Lung (tissue), 12 donors: ENCODE data around the gene SYNGAP1. TPM values are rescaled to one million over a fixed set of nuclear protein-coding genes. Genes with fewer than 3 reads are reported as not detected.

Experiments
- ATAC-seq: fragments of 200-7000 bp; cut with Tn5 transposase; one replicate; pipeline ENCODE4 v1.9.1; 2020; ENCODE audit warnings: moderate number of reproducible peaks; ENCODE audit not compliant: insufficient read depth, low FRiP score
- DNase-seq, 3 donors: peaks; one replicate each; pipeline ENCODE4 v3.0.0-alpha.2; 2013 to 2017
- H3K27ac ChIP-seq, 2 donors: one replicate each; pipeline ENCODE4 v1.5.1; 2013; ENCODE audit warnings: mild to moderate bottlenecking in 2 of 2, moderate library complexity in 2 of 2, control low read depth in 1 of 2, inconsistent platforms in 1 of 2, low read depth in 1 of 2, low read length in 1 of 2
- H3K27me3 ChIP-seq, 3 donors: one replicate each; pipeline ENCODE4 v1.5.1; 2013; ENCODE audit warnings: low read length in 2 of 3; ENCODE audit not compliant: control insufficient read depth in 3 of 3, insufficient read depth in 3 of 3
- H3K36me3 ChIP-seq, 4 donors: one replicate each; pipeline ENCODE4 v1.5.1; 2013; ENCODE audit warnings: low read length in 4 of 4, mild to moderate bottlenecking in 1 of 4, moderate library complexity in 1 of 4; ENCODE audit not compliant: control insufficient read depth in 4 of 4, insufficient read depth in 4 of 4
- H3K4me1 ChIP-seq, 5 donors: one replicate each; pipeline ENCODE4 v1.5.1; 2013; ENCODE audit warnings: low read length in 5 of 5, mild to moderate bottlenecking in 2 of 5, moderate library complexity in 1 of 5; ENCODE audit not compliant: control insufficient read depth in 5 of 5, insufficient read depth in 5 of 5
- H3K4me3 ChIP-seq: one replicate; pipeline ENCODE4 v1.5.1; 2013; ENCODE audit warnings: mild to moderate bottlenecking, control low read depth, moderate library complexity
- H3K9ac ChIP-seq, 2 donors: one replicate each; pipeline ENCODE4 v1.5.1; 2013; ENCODE audit warnings: low read length in 2 of 2, control low read depth in 1 of 2; ENCODE audit not compliant: insufficient read depth in 1 of 2
- H3K9me3 ChIP-seq, 4 donors: one replicate each; pipeline ENCODE4 v1.5.1; 2013; ENCODE audit warnings: low read length in 3 of 4, mild to moderate bottlenecking in 1 of 4, moderate library complexity in 1 of 4; ENCODE audit not compliant: control insufficient read depth in 4 of 4, insufficient read depth in 3 of 4
- CTCF ChIP-seq: IDR thresholded peaks from 2 replicates; pipeline ENCODE4 v1.5.1; 2012; ENCODE audit warnings: mild to moderate bottlenecking; ENCODE audit errors: control extremely low read depth, extremely low read depth
- WGBS, 2 donors: extraction: QIAGEN DNeasy Blood & Tissue Kit; methylation state at CpG; one replicate each; pipeline ENCODE4 v1.1.7; 2013; 5-methylcytosine and 5-hydroxymethylcytosine counted together
- polyA plus RNA-seq, 2 donors: library from polyadenylated mRNA; stranded (reverse); fragments of 200-250 nt; gene quantifications; one replicate each; pipeline ENCODE4 v1.2.1, GENCODE V29; 2013
- total RNA-seq, 2 donors: library from RNA; depleted of rRNA in 1 of 2; stranded (reverse); fragments of >200 nt in 1 of 2; gene quantifications; one replicate each; pipeline ENCODE4 v1.2.1, GENCODE V29; 2014 to 2021
- donor health status: control.
- donor health status: control.
- donor health status: Bipolar disorder and iron deficiency.
- donor health status: healthy.
- donor health status: DM: yes; HTN: yes; CAD: no.

SYNGAP1 gene
- total and polyA plus RNA-seq, 4 donors: 9.2 to 32.0 (median 12.0) TPM

GRCh38 chr6:33438978-33439594, 19.2 kb downstream of the SYNGAP1 start:
- no peak for ATAC-seq
- 96 to 97% methylated on average over 3 of the region's 3 CpGs for WGBS, 2 donors
- DNase-seq: no peak
- H3K27ac ChIP-seq: no peak overlapping the region
- no peaks in the 10 kb centered on the region for H3K9me3 ChIP-seq
- peaks cover 3 to 51% (median 30%) of the 10 kb centered on the region in 4 donors for H3K36me3 ChIP-seq
- H3K9ac ChIP-seq: no peak overlapping the region
- peaks cover 0 to 1% (median 0%) of the 10 kb centered on the region in 5 donors for H3K4me1 ChIP-seq
- TF ChIP-seq CTCF: no peak
- no peak overlapping the region for H3K4me3 ChIP-seq
- H3K27me3 ChIP-seq: no peaks in the 10 kb centered on the region

GRCh38 chr6:33439956-33440648, 20.2 kb downstream of the SYNGAP1 start:
- Histone ChIP-seq H3K27me3 (no peaks in the 10 kb centered on the region), H3K27ac (no peak overlapping the region), H3K9ac (no peak overlapping the region), H3K9me3 (no peaks in the 10 kb centered on the region), H3K4me3 (no peak overlapping the region), H3K4me1 (no peaks in the 10 kb centered on the region), H3K36me3 (peaks cover 3 to 51% (median 39%) of the 10 kb centered on the region in 4 donors)
- 78 to 81% methylated on average over 9 of the region's 9 CpGs for WGBS, 2 donors
- DNase-seq: no peak
- TF ChIP-seq CTCF: no peak
- no peak for ATAC-seq

- Histone ChIP-seq H3K4me1 (no peaks in the 10 kb centered on the region), H3K9ac (no peak overlapping the region), H3K36me3 (peaks cover 3 to 46% (median 34%) of the 10 kb centered on the region in 4 donors), H3K27me3 (no peaks in the 10 kb centered on the region), H3K27ac (no peak overlapping the region), H3K9me3 (no peaks in the 10 kb centered on the region), H3K4me3 (no peak overlapping the region)
- WGBS, 2 donors: 86 to 87% methylated on average over 19 of the region's 19 CpGs
- no peak for ATAC-seq
- no peak for DNase-seq
- no peak for TF ChIP-seq CTCF
Measured at GRCh38 chr6:33440649-33441309, 20.9 kb downstream of the SYNGAP1 start.
